ENCODE results near the gene HIP1.

DNA sequence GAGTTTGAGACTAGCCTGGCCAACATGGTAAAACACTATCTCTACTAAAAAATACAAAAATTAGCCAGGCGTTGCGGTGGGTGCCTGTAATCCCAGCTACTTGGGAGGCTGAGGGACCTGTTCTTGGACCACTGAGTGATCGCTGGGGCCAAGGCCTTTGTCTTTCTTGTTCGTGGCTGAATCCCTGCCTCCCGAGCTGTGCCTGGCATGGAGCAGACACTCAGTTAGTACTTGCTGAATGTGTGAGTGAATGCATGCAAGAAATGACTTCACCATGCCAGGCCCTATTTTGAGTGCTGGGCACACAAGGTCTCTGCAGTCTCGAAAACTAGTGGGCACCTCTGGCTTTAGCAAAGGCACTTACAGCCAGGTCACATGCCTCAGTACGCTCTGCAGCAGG, 85.1 kb downstream of the HIP1 start:
- TF ChIP-seq FOXM1 (IDR thresholded peaks at IDR 0.05; ENCODE audit: borderline replicate concordance) (no peak), BHLHE40 (IDR thresholded peaks at IDR 0.05; ENCODE audit: borderline replicate concordance) (no peak), SP1 (IDR thresholded peaks at IDR 0.05) (no peak), SUZ12 (IDR thresholded peaks at IDR 0.05) (no peak), L3MBTL2 (conservative IDR thresholded peaks at IDR 0.05) (no peak), FOXK2 (IDR thresholded peaks at IDR 0.05) (no peak), HDGF (IDR thresholded peaks at IDR 0.05; ENCODE audit: borderline replicate concordance) (no peak), ARNT (IDR thresholded peaks at IDR 0.05) (no peak), FOXA1 (IDR thresholded peaks at IDR 0.05) (no peak)

All from HEK293T (cell line).